Measurements from ENCODE around the gene PLA2G6. TPM values are rescaled to one million over a fixed set of nuclear protein-coding genes. Genes with fewer than 3 reads are reported as not detected.

PLA2G6 gene
- total and polyA plus RNA-seq, 2 of the 13 experiments (the other 11 are each of a cell fraction or from before 2014, with no cell fraction given) = 4.8 to 11.5 TPM

DNA sequence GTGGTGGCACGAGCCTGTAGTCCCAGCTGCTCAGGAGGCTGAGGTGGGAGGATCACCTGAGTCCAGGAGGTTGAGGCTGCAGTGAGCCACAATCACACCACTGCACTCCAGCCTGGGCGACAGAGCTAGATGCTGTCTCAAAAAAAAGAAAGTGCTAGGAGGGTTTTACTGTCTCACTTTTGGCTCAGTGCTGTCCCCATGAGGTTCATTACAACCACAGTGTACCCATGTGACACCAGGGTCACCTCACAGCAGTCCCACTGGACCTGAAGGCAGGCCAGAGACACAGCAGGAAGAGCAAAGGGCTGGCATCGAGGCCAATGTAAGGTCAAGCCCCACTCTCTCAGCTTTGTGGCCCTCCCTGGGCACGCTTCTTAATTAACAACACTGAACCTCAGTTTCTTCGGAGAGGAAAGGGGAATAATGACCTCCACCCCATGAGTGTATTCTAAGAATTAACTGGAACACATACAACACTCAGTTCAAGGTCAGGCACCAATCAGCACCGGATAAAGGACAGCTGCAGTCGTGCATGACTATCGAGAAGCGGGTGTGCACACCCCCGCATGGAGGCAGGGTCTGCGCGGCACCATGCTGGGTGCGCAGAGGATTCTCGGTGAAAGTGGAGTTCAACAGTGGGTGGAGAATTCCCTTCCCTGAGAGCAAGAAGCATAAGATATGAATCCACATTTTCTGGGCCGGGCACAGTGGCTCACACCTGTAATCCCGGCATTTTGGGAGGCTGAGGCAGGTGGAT, 40.2 kb downstream of the PLA2G6 start:
- FAIRE-seq (no peak), ATAC-seq (0 out of 3 replicates have a peak, but pooled peaks have one; percentile 45), DNase-seq (ENCODE audit: low spot score) (no peak)
- H3K9ac ChIP-seq (ENCODE audit: insufficient read depth, low read depth, low read length) = no peak overlapping the region
- H3K4me2 ChIP-seq (ENCODE audit: low read depth, low read length) = no peak overlapping the region
- no peaks in the 10 kb centered on the region; a peak in 1 of 5 replicates for H3K27me3 ChIP-seq (ENCODE audit: control insufficient read depth in 1 of 2, insufficient read depth in 2 of 2, low read length in 2 of 2)
- H3K4me1 ChIP-seq (ENCODE audit: insufficient read depth, low read length) = no peaks in the 10 kb centered on the region; the same call in 1 of the 2 replicates
- H3K27ac ChIP-seq (ENCODE audit: extremely low read length, insufficient read depth, low read length) = no peak overlapping the region
- H3K4me3 ChIP-seq (replicated peaks in 1 of 3; ENCODE audit: insufficient read depth in 1 of 3, low read depth in 2 of 3, low read length in 3 of 3) = no peak overlapping the region
- POLR2A ChIA-PET = interaction anchor here (1.0 kb wide), 1 partner anchor 31 kb away, joined by 3 read pairs; the partner anchor contains the start of gene BAIAP2L2
- 86% methylated on average over 15 of the region's 16 CpGs for whole genome bisulfite sequencing (ENCODE audit: low lambda C conversion rate)
- in situ Hi-C loops (cut with HindIII; ENCODE audit: extremely low pct_ligation_motif_present, low pct_unique_long_range_greater_than_20kb) (no loop called here), intact Hi-C loops (cut with micrococcal nuclease; ENCODE audit: unreplicated experiment) (no loop called here)
- no peaks in the 10 kb centered on the region for H3K36me3 ChIP-seq (replicated peaks in 1 of 2; ENCODE audit: control insufficient read depth in 1 of 2, insufficient read depth in 2 of 2, low read length in 2 of 2)
- CTCF ChIA-PET (ENCODE audit: low intra/inter-chr PET ratio, low total read pairs) = no interaction called here
- no peaks in the 10 kb centered on the region for H3K9me3 ChIP-seq (ENCODE audit: low read length)
- no TSS peak for BruUV-seq (replicated peaks)
- no peak overlapping the region for H2AFZ ChIP-seq (ENCODE audit: low read length)
- H4K20me1 ChIP-seq (ENCODE audit: insufficient read depth, low read length) = no peaks in the 10 kb centered on the region
- TF ChIP-seq ZZZ3 (CRISPR knock-in tag; IDR thresholded peaks at IDR 0.05; ENCODE audit: borderline replicate concordance) = no peak
- no peak for TF ChIP-seq NFYB (CRISPR knock-in tag; IDR thresholded peaks at IDR 0.05)
- no peak for TF ChIP-seq HNRNPLL (IDR thresholded peaks at IDR 0.05; ENCODE audit: low read depth, low read length, poor library complexity, severe bottlenecking)
- no peak for TF ChIP-seq CAMTA2 (CRISPR knock-in tag; IDR thresholded peaks at IDR 0.05; ENCODE audit: borderline replicate concordance)
- TF ChIP-seq ZNF18 (CRISPR knock-in tag; IDR thresholded peaks at IDR 0.05; ENCODE audit: insufficient replicate concordance) = no peak
- TF ChIP-seq GLI4 (CRISPR knock-in tag; IDR thresholded peaks at IDR 0.05; ENCODE audit: borderline replicate concordance) = no peak
- no peak for TF ChIP-seq ZNF430 (CRISPR knock-in tag; IDR thresholded peaks at IDR 0.05)
- no peak for TF ChIP-seq ZNF720 (CRISPR knock-in tag; IDR thresholded peaks at IDR 0.05)
- TF ChIP-seq ZNF546 (CRISPR knock-in tag; conservative IDR thresholded peaks at IDR 0.05) = no peak
- no peak for TF ChIP-seq GABPB1 (CRISPR knock-in tag; IDR thresholded peaks at IDR 0.05)
- no peak for TF ChIP-seq ZNF749 (CRISPR knock-in tag; IDR thresholded peaks at IDR 0.05; ENCODE audit: borderline replicate concordance)
- no peak for TF ChIP-seq RBAK (CRISPR knock-in tag; IDR thresholded peaks at IDR 0.05)
- no peak for TF ChIP-seq ELF3 (CRISPR knock-in tag; IDR thresholded peaks at IDR 0.05)
- no peaks in the 10 kb centered on the region for H3K79me2 ChIP-seq (ENCODE audit: insufficient read depth, low read length)
